Measurements from ENCODE around the gene CHADL.

DNA sequence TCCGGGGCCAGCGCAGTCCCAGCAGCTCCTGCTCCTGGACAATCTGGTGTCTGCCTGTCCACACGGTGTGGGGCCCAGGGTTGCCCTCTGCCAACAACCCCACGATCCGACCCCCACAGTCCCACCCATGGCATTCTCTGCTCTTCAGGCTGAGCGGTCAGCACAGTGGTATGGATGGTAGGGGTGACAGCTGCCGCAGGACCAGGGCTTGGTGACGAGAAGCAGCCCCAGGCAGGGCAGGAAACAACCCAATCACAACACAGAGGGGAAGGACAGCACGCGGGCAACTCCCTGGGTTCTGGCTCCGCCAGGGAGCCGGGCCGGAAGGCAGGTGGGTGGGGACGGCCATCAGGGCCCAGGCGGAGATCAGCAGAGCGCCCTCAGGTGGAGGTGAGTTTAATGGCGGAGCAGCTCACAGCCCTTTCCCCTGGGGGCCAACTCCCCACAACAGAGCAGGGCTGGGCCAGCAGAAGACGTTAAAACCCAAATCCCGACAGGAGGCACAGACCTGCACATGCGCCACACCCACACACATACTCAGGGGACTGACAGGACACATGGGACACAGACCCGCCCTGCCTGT, 5.3 kb upstream of the CHADL start:
- TF ChIP-seq, protein P1, sequence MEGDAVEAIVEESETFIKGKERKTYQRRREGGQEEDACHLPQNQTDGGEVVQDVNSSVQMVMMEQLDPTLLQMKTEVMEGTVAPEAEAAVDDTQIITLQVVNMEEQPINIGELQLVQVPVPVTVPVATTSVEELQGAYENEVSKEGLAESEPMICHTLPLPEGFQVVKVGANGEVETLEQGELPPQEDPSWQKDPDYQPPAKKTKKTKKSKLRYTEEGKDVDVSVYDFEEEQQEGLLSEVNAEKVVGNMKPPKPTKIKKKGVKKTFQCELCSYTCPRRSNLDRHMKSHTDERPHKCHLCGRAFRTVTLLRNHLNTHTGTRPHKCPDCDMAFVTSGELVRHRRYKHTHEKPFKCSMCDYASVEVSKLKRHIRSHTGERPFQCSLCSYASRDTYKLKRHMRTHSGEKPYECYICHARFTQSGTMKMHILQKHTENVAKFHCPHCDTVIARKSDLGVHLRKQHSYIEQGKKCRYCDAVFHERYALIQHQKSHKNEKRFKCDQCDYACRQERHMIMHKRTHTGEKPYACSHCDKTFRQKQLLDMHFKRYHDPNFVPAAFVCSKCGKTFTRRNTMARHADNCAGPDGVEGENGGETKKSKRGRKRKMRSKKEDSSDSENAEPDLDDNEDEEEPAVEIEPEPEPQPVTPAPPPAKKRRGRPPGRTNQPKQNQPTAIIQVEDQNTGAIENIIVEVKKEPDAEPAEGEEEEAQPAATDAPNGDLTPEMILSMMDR (conservative IDR thresholded peaks at IDR 0.05; ENCODE audit: low read depth, low read length) = 0 out of 2 replicates have a peak, but pooled peaks have one; percentile 25
- no peak for TF ChIP-seq EZH2 (IDR thresholded peaks at IDR 0.05; ENCODE audit: low read length, unreplicated experiment)

Data from PC-3 (cell line).